ENCODE measurements around the gene ZNF490. TPM values are rescaled to one million over a fixed set of nuclear protein-coding genes. Genes with fewer than 3 reads are reported as not detected.
"Not testable (repeated sequence)": the region's sequence is repeated elsewhere in the genome, so short reads cannot be mapped to it uniquely, and the experiment has no call there.

Gene ZNF490
- total RNA-seq, 1 donor from 2014 or later = 5.2 TPM

DNA sequence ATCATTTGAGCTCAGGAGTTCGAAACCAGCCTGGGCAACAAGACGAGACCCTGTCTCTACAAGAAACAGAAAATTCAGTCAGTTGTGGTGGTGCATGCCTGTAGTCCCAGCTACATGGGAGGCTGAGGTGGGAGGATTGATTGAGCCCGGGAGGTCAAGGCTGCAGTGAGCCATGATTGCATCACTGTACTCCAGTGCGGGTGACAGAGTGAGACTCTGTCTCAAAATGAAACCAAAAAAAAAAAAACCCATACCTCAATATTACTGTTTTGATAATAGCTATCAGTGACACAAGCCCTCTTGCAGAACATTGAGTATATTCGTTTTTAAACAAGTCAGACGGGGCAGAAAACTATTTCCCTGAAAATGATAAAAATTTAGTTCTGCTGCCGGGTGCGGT, 16.3 kb upstream of the ZNF490 start:
- Histone ChIP-seq H3K27ac (ENCODE audit: low read depth, low read length) (no peak overlapping the region), H3K4me1 (ENCODE audit: control insufficient read depth in 3 of 3, insufficient read depth in 3 of 3, low read length in 3 of 3) (no peaks in the 10 kb centered on the region), H3K9ac (ENCODE audit: low read depth in 1 of 3, low read length in 3 of 3) (no peak overlapping the region), H3K36me3 (ENCODE audit: control insufficient read depth in 3 of 3, insufficient read depth in 3 of 3, low read length in 3 of 3) (peaks cover 33 to 50% (median 50%) of the 10 kb centered on the region in 3 donors), H3K27me3 (ENCODE audit: control insufficient read depth in 3 of 3, insufficient read depth in 3 of 3, low read length in 3 of 3) (no peaks in the 10 kb centered on the region), H3K4me3 (ENCODE audit: low read length in 3 of 3) (no peak overlapping the region), H3K9me3 (ENCODE audit: control insufficient read depth in 3 of 3, low read length in 3 of 3) (peaks cover 7 to 15% (median 12%) of the 10 kb centered on the region in 3 donors)

DNA sequence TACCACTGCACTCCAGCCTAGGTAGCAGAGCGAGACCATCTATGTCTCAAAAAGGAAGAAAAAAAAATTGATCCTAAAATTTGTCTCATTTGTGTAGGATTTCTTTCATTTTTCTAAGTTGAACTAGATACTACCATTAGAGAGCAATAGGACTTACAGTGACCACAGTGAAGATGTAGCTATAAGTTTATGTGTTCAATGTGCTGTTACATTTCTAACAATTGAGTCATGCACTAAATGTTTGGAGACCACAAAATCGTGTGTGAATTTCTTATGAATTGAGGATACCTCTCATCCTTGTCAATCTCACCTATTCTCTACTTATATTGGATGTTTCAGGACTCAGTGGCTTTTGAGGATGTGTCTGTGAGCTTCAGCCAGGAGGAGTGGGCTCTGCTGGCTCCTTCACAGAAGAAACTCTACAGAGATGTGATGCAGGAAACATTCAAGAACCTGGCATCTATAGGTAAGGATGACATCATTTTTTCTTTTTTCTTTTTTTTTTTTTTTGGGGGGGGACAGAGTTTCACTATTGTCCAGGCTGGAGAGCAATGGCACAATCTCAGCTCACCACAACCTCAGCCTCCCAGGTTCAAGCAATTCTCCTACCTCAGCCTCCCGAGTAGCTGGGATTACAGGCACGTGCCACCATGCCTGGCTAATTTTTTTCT, 12.9 kb upstream of the ZNF490 start:
- Histone ChIP-seq H3K9me3 (ENCODE audit: control insufficient read depth in 3 of 3, low read length in 3 of 3) (peaks cover 7 to 10% (median 9%) of the 10 kb centered on the region in 3 donors), H3K9ac (ENCODE audit: low read depth in 1 of 3, low read length in 3 of 3) (no peak overlapping the region), H3K36me3 (ENCODE audit: control insufficient read depth in 3 of 3, insufficient read depth in 3 of 3, low read length in 3 of 3) (peaks cover 22 to 37% (median 33%) of the 10 kb centered on the region in 3 donors), H3K27ac (ENCODE audit: low read depth, low read length) (no peak overlapping the region), H3K27me3 (ENCODE audit: control insufficient read depth in 3 of 3, insufficient read depth in 3 of 3, low read length in 3 of 3) (no peaks in the 10 kb centered on the region), H3K4me3 (ENCODE audit: low read length in 3 of 3) (no peak overlapping the region), H3K4me1 (ENCODE audit: control insufficient read depth in 3 of 3, insufficient read depth in 3 of 3, low read length in 3 of 3) (peaks cover 0 to 6% (median 3%) of the 10 kb centered on the region in 3 donors)

DNA sequence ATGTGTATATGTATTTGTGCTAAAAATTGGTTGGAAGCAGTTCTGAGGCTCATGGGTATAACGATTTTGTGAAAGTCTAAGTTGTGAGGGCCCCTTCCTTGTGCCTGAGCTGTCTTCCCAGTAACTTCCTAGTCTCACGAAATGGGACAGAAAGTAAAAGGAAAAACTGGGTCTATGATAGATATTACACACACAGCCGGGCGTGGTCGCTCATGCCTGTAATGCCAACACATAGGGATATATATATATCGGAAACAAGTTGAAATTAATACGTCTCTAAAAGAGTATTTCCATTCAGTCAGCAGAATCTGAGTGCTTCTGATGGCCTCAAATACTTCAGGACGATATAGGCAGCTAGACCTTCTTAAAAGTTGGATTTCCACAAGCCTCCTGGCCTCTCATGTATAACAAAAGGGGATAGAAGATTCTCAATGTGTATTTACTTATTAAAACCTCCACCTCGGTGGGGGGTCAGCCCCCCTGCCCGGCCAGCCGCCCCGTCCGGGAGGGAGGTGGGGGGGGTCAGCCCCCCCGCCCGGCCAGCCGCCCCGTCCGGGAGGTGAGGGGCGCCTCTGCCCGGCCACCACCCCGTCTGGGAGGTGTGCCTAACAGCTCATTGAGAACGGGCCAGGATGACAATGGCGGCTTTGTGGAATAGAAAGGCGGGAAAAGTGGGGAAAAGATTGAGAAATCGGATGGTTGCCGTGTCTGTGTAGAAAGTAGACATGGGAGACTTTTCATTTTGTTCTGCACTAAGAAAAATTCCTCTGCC, 10.8 kb upstream of the ZNF490 start:
- Histone ChIP-seq H3K36me3 (ENCODE audit: control insufficient read depth in 3 of 3, insufficient read depth in 3 of 3, low read length in 3 of 3) (peaks cover 4 to 18% (median 15%) of the 10 kb centered on the region in 3 donors), H3K27ac (ENCODE audit: low read depth, low read length) (peak overlapping the region; percentile 12)
- not testable (repeated sequence) for H3K4me1 ChIP-seq (ENCODE audit: control insufficient read depth in 3 of 3, insufficient read depth in 3 of 3, low read length in 3 of 3); H3K9me3 ChIP-seq (ENCODE audit: control insufficient read depth in 3 of 3, low read length in 3 of 3); H3K27me3 ChIP-seq (ENCODE audit: control insufficient read depth in 3 of 3, insufficient read depth in 3 of 3, low read length in 3 of 3); H3K9ac ChIP-seq (ENCODE audit: low read depth in 1 of 3, low read length in 3 of 3); H3K4me3 ChIP-seq (ENCODE audit: low read length in 3 of 3)

DNA sequence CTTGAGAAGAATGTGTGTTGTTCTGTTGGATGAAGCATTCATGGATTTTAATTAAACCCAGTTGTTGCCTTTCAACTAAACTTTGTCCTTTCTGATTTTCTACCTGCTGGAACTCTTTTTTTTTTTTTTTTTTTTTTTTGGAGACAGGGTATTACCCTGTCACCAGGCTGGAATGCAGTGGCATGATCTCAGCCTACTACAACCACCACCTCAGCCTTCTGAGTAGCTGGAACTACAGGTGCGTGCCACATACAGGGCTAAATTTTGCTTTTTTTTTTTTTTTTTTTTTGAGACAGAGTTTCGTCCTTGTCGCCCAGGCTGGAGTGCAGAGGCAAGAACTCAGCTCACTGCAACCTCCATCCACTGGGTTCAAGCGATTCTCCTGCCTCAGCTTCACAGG, 7.0 kb upstream of the ZNF490 start:
- no peaks in the 10 kb centered on the region for H3K9me3 ChIP-seq (ENCODE audit: control insufficient read depth in 3 of 3, low read length in 3 of 3)
- H3K27ac ChIP-seq (ENCODE audit: low read depth, low read length) = no peak overlapping the region
- H3K9ac ChIP-seq (ENCODE audit: low read depth in 1 of 3, low read length in 3 of 3) = no peak overlapping the region
- H3K4me3 ChIP-seq (ENCODE audit: low read length in 3 of 3) = no peak overlapping the region
- H3K36me3 ChIP-seq (ENCODE audit: control insufficient read depth in 3 of 3, insufficient read depth in 3 of 3, low read length in 3 of 3) = peaks cover 2 to 13% (median 7%) of the 10 kb centered on the region in 3 donors
- H3K27me3 ChIP-seq (ENCODE audit: control insufficient read depth in 3 of 3, insufficient read depth in 3 of 3, low read length in 3 of 3) = no peaks in the 10 kb centered on the region
- peaks cover 9 to 22% (median 17%) of the 10 kb centered on the region in 3 donors for H3K4me1 ChIP-seq (ENCODE audit: control insufficient read depth in 3 of 3, insufficient read depth in 3 of 3, low read length in 3 of 3)

DNA sequence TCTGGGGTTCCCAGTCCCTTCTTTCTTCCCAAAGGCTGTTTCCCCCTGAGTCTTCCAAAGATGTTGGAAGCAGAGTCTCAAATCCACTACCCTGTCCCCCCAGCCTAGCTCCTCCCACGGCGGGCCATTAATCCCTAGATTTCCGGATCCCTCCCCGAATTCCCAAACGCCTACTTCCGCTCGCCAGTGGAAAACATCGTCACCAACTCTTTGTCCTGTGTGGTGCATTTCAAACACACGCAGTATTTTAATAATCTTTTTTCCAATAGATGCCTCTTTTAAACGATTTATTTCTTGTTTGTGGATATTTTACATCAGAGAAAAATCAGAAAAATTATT, 717 bp upstream of the ZNF490 start:
- H3K27me3 ChIP-seq (ENCODE audit: control insufficient read depth in 3 of 3, insufficient read depth in 3 of 3, low read length in 3 of 3) = no peaks in the 10 kb centered on the region
- peak overlapping the region; percentile 97 to 100 (median 99) for H3K9ac ChIP-seq (ENCODE audit: low read depth in 1 of 3, low read length in 3 of 3)
- no peaks in the 10 kb centered on the region for H3K9me3 ChIP-seq (ENCODE audit: control insufficient read depth in 3 of 3, low read length in 3 of 3)
- H3K36me3 ChIP-seq (ENCODE audit: control insufficient read depth in 3 of 3, insufficient read depth in 3 of 3, low read length in 3 of 3) = peaks cover 6 to 24% (median 19%) of the 10 kb centered on the region in 3 donors
- H3K4me3 ChIP-seq (ENCODE audit: low read length in 3 of 3) = peak overlapping the region; percentile 92 to 100 (median 95)
- peak overlapping the region; percentile 98 for H3K27ac ChIP-seq (ENCODE audit: low read depth, low read length)
- peaks cover 11 to 20% (median 18%) of the 10 kb centered on the region in 3 donors for H3K4me1 ChIP-seq (ENCODE audit: control insufficient read depth in 3 of 3, insufficient read depth in 3 of 3, low read length in 3 of 3)

DNA sequence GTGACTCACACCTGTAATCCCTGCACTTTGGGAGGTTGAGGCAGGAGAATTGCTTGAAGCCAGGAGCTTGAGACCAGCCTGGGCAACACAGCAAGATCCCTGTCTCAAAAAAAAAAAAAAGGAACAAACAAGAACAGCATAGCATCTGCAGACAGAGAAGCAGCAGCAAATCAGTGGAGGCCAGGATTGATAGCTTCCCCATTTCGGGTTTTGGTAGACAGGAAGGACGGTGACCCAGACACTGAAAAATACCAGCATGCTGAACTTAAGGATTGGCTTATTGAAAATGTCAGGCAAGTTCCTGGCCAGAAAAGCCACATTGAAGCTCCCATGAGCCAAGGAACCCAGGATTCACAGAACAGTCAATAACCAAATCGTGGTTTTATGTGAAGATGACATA, 3.0 kb downstream of the ZNF490 start:
- H3K4me3 ChIP-seq (ENCODE audit: low read length in 3 of 3) = no peak overlapping the region
- peaks cover 6 to 13% (median 13%) of the 10 kb centered on the region in 3 donors for H3K36me3 ChIP-seq (ENCODE audit: control insufficient read depth in 3 of 3, insufficient read depth in 3 of 3, low read length in 3 of 3)
- H3K9me3 ChIP-seq (ENCODE audit: control insufficient read depth in 3 of 3, low read length in 3 of 3) = no peaks in the 10 kb centered on the region

DNA sequence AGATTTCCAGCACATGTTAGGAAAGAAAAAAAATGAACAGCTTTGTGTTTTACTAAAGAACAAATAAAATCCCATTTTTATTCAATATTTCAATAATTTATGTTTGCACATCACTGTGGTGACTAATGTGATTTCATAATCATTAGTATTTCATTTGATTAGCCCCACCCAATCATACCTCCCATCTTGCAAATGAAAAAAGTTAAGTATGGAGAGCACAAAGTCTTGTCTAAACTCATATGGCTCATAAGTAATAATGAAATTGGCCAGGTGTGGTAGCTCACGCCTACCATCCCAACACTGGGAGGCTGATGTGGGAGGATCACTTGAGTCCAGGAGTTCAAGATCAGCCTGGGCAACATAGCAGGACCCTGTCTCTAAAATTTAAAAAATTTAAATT, 3.8 kb downstream of the ZNF490 start:
- H3K27ac ChIP-seq (ENCODE audit: low read depth, low read length) = no peak overlapping the region
- peaks cover 6 to 17% (median 13%) of the 10 kb centered on the region in 3 donors for H3K36me3 ChIP-seq (ENCODE audit: control insufficient read depth in 3 of 3, insufficient read depth in 3 of 3, low read length in 3 of 3)
- H3K4me3 ChIP-seq (ENCODE audit: low read length in 3 of 3) = no peak overlapping the region
- H3K4me1 ChIP-seq (ENCODE audit: control insufficient read depth in 3 of 3, insufficient read depth in 3 of 3, low read length in 3 of 3) = peaks cover 5 to 7% (median 6%) of the 10 kb centered on the region in 3 donors
- H3K27me3 ChIP-seq (ENCODE audit: control insufficient read depth in 3 of 3, insufficient read depth in 3 of 3, low read length in 3 of 3) = no peaks in the 10 kb centered on the region
- no peaks in the 10 kb centered on the region for H3K9me3 ChIP-seq (ENCODE audit: control insufficient read depth in 3 of 3, low read length in 3 of 3)
- H3K9ac ChIP-seq (ENCODE audit: low read depth in 1 of 3, low read length in 3 of 3) = no peak overlapping the region

More for the DNA sequence above, 3.0 kb downstream of the ZNF490 start:
- Histone ChIP-seq H3K27me3 (ENCODE audit: control insufficient read depth in 3 of 3, insufficient read depth in 3 of 3, low read length in 3 of 3) (no peaks in the 10 kb centered on the region), H3K4me1 (ENCODE audit: control insufficient read depth in 3 of 3, insufficient read depth in 3 of 3, low read length in 3 of 3) (peaks cover 7 to 10% (median 8%) of the 10 kb centered on the region in 3 donors), H3K27ac (ENCODE audit: low read depth, low read length) (no peak overlapping the region), H3K9ac (ENCODE audit: low read depth in 1 of 3, low read length in 3 of 3) (no peak overlapping the region)

DNA sequence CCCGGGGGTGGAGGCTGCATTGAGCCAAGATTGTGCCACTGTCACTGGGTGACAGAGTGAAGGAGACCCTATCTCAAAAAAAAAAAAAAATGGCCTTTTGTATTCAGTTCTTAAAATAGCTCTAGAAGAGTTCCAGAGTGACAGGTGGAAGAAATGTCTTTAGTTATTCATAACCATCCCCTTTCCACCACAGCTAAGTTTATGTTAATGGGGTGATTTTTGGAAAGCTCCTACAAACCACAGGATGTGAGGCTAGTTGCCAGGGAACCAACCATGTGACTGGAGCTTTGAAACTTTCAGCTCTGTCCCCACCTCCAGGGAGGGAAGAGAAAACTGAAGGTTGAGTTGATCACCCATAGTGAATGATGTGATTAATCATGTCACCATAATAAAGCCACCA, 6.9 kb downstream of the ZNF490 start:
- no peaks in the 10 kb centered on the region for H3K9me3 ChIP-seq (ENCODE audit: control insufficient read depth in 3 of 3, low read length in 3 of 3)
- H3K27me3 ChIP-seq (ENCODE audit: control insufficient read depth in 3 of 3, insufficient read depth in 3 of 3, low read length in 3 of 3) = no peaks in the 10 kb centered on the region
- peaks cover 2 to 14% (median 10%) of the 10 kb centered on the region in 3 donors for H3K36me3 ChIP-seq (ENCODE audit: control insufficient read depth in 3 of 3, insufficient read depth in 3 of 3, low read length in 3 of 3)
- no peak overlapping the region for H3K9ac ChIP-seq (ENCODE audit: low read depth in 1 of 3, low read length in 3 of 3)
- no peaks in the 10 kb centered on the region for H3K4me1 ChIP-seq (ENCODE audit: control insufficient read depth in 3 of 3, insufficient read depth in 3 of 3, low read length in 3 of 3)
- no peak overlapping the region for H3K4me3 ChIP-seq (ENCODE audit: low read length in 3 of 3)
- no peak overlapping the region for H3K27ac ChIP-seq (ENCODE audit: low read depth, low read length)

DNA sequence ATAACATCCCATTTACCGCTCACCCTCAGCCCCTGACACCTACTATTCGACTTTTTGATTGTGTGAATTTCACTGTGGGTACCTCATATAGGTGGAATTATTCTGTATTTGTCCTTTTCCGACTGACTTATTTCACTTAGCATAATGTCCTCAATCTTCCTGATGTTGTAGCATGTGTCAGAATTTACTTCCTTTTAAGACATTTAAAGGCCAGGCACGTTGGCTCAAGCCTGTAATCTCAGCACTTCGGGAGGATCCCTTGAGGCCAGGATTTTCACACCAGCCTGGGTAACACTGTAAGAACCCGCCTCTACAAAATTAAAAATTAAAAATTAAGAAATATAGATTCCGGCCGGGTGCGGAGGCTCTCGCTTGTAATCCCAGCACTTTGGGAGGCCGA, 13.0 kb downstream of the ZNF490 start:
- Histone ChIP-seq H3K36me3 (ENCODE audit: control insufficient read depth in 3 of 3, insufficient read depth in 3 of 3, low read length in 3 of 3) (peaks cover 2 to 4% (median 4%) of the 10 kb centered on the region in 3 donors), H3K9me3 (ENCODE audit: control insufficient read depth in 3 of 3, low read length in 3 of 3) (no peaks in the 10 kb centered on the region), H3K4me3 (ENCODE audit: low read length in 3 of 3) (no peak overlapping the region), H3K27ac (ENCODE audit: low read depth, low read length) (no peak overlapping the region), H3K4me1 (ENCODE audit: control insufficient read depth in 3 of 3, insufficient read depth in 3 of 3, low read length in 3 of 3) (no peaks in the 10 kb centered on the region), H3K9ac (ENCODE audit: low read depth in 1 of 3, low read length in 3 of 3) (no peak overlapping the region), H3K27me3 (ENCODE audit: control insufficient read depth in 3 of 3, insufficient read depth in 3 of 3, low read length in 3 of 3) (no peaks in the 10 kb centered on the region)

DNA sequence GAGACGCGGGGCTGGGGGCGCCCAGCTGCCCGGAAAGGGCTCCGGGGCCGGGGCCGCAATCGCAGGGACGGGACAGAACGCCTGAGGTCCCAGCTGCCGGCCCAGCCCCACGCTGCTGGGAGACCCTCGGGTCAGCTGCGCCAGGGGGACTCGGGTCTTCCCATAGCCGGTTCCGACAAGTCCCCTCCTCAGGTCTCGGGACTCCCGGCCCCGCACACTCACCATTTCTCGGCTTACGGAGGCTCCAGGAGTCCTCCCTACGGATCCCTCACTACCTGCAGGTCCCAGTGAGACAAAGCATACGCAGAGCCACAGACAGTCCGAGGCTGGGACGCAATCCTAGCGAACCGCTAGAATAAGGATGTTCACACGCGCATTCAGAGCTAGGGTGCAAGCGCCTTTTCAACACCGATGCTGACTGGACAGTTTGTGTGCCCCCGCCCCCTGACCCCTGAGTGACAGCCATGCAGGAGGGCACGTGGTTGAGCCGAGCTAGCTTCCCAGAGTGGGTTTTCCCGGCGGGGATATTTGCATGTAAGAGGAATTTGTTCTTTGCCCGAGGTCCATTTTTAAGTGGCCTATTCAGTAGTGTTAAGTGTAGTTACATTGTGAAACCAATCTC, 13.6 kb downstream of the ZNF490 start:
- Histone ChIP-seq H3K27me3 (ENCODE audit: control insufficient read depth in 3 of 3, insufficient read depth in 3 of 3, low read length in 3 of 3) (no peaks in the 10 kb centered on the region), H3K4me1 (ENCODE audit: control insufficient read depth in 3 of 3, insufficient read depth in 3 of 3, low read length in 3 of 3) (no peaks in the 10 kb centered on the region), H3K36me3 (ENCODE audit: control insufficient read depth in 3 of 3, insufficient read depth in 3 of 3, low read length in 3 of 3) (peaks cover 0 to 4% (median 2%) of the 10 kb centered on the region in 3 donors), H3K4me3 (ENCODE audit: low read length in 3 of 3) (no peak overlapping the region), H3K27ac (ENCODE audit: low read depth, low read length) (no peak overlapping the region), H3K9ac (ENCODE audit: low read depth in 1 of 3, low read length in 3 of 3) (no peak overlapping the region), H3K9me3 (ENCODE audit: control insufficient read depth in 3 of 3, low read length in 3 of 3) (no peaks in the 10 kb centered on the region)

All from skeletal muscle tissue (tissue), 4 donors.